CD4-positive, alpha-beta T cell (primary cell): ENCODE measurements around the gene EFHC2. TPM values are rescaled to one million over a fixed set of nuclear protein-coding genes. Genes with fewer than 3 reads are reported as not detected.

Source experiments
- ATAC-seq: fragments of 200-7000 bp; cut with Tn5 transposase; one replicate; pipeline ENCODE4 v1.10.0; 2022; ENCODE audit warnings: mild to moderate bottlenecking; ENCODE audit not compliant: poor library complexity
- CTCF ChIA-PET: fragments of 350-600 bp; sonication (Branson Sonifier 250); formaldehyde crosslinking; loops from one replicate; lab custom pipeline; 2021; ENCODE audit warnings: antibody characterized with exemption, inconsistent platforms; lab: Charles Lee
- POLR2A ChIA-PET: fragments of 350-600 bp; sonication (Branson Sonifier 250); formaldehyde crosslinking; loops from one replicate; lab custom pipeline; 2021; ENCODE audit warnings: antibody characterized with exemption, inconsistent platforms; lab: Charles Lee
- DNase-seq, 14 experiments: peaks; one replicate each; pipeline ENCODE4 v3.0.0-alpha.2; 2013 to 2020; ENCODE audit warnings: mixed read lengths in 2 of 14
- H3K27ac ChIP-seq, 2 donors: one replicate each; pipeline versions ENCODE4 v1.5.1 to v1.7.0; 2013; ENCODE audit warnings: low read length in 2 of 2, low read depth in 1 of 2, mild to moderate bottlenecking in 1 of 2
- H3K27me3 ChIP-seq, 2 experiments: 1 replicate in 1 of 2; 2 replicates in 1 of 2; pipeline versions ENCODE4 v1.6.1 to v1.7.0; 2013; ENCODE audit warnings: low read length in 2 of 2, control low read depth in 1 of 2, mild to moderate bottlenecking in 1 of 2, moderate library complexity in 1 of 2; ENCODE audit not compliant: insufficient read depth in 2 of 2, control insufficient read depth in 1 of 2
- H3K36me3 ChIP-seq: one replicate; pipeline ENCODE4 v1.6.1; 2013; ENCODE audit warnings: low read length, control low read depth; ENCODE audit not compliant: insufficient read depth
- H3K4me1 ChIP-seq: one replicate; pipeline ENCODE4 v1.6.1; 2013; ENCODE audit warnings: low read length, control low read depth; ENCODE audit not compliant: insufficient read depth
- H3K4me3 ChIP-seq: one replicate; pipeline ENCODE4 v1.5.1; 2013; ENCODE audit warnings: mild to moderate bottlenecking, low read length, moderate library complexity
- H3K9me3 ChIP-seq, 2 experiments: 1 replicate in 1 of 2; 2 replicates in 1 of 2; pipeline versions ENCODE4 v1.6.1 to v1.7.0; 2013; ENCODE audit warnings: low read length in 2 of 2, mild to moderate bottlenecking in 2 of 2, control low read depth in 1 of 2, moderate library complexity in 1 of 2; ENCODE audit not compliant: control insufficient read depth in 1 of 2, insufficient read depth in 1 of 2
- H3K27ac Mint-ChIP-seq: one replicate; pipeline ENCODE4 v1.8.0; 2020; ENCODE audit warnings: mixed read lengths
- H3K27me3 Mint-ChIP-seq: one replicate; pipeline ENCODE4 v1.8.0; 2021; ENCODE audit warnings: mixed read lengths
- H3K36me3 Mint-ChIP-seq: one replicate; pipeline ENCODE4 v1.8.0; 2021; ENCODE audit warnings: low read depth, mixed read lengths
- H3K4me1 Mint-ChIP-seq: one replicate; pipeline ENCODE4 v1.8.0; 2021; ENCODE audit warnings: low read depth, mixed read lengths
- H3K4me3 Mint-ChIP-seq: one replicate; pipeline ENCODE4 v1.8.0; 2020; ENCODE audit warnings: mild to moderate bottlenecking, mixed read lengths
- H3K9me3 Mint-ChIP-seq: one replicate; pipeline ENCODE4 v1.8.0; 2020; ENCODE audit warnings: mixed read lengths
- CTCF ChIP-seq: fragments of 200-600 bp; IDR thresholded peaks from one replicate; pipeline ENCODE4 v1.8.0; 2022; ENCODE audit warnings: antibody characterized with exemption, mild to moderate bottlenecking
- intact Hi-C, 2 experiments: fragments of 100-400 bp; cut with DNase I in 1 of 2; cut with micrococcal nuclease in 1 of 2; formaldehyde crosslinking; loops; one replicate each; pipeline versions ENCODE4 v1.15.1 to v1.9.0; 2023 to 2025; cut with DNase I, micrococcal nuclease
- total RNA-seq, 174 experiments: library from RNA in 2 of 174; stranded (reverse) in 2 of 174; gene quantifications; one replicate each; pipeline ENCODE4 v1.2.3 and lab custom pipeline; 2021 to 2026

Gene EFHC2
- total RNA-seq, 2 experiments from 2014 or later, result 2.7 to 3.0 TPM

- no peaks in the 10 kb centered on the region for H3K27me3 Mint-ChIP-seq
- CTCF ChIA-PET, result interaction anchor here (1.1 kb wide), 1 partner anchor 21 kb away, joined by 3 read pairs; no protein-coding TSS in a partner anchor
- H3K27ac ChIP-seq, result no peak overlapping the region
- ATAC-seq, result no peak
- H3K4me1 ChIP-seq, result no peaks in the 10 kb centered on the region
- no peak overlapping the region for H3K27ac Mint-ChIP-seq
- no peaks in the 10 kb centered on the region for H3K27me3 ChIP-seq
- no peaks in the 10 kb centered on the region for H3K9me3 ChIP-seq
- no peak for DNase-seq
- POLR2A ChIA-PET, result no interaction called here
- no peaks in the 10 kb centered on the region for H3K36me3 Mint-ChIP-seq
- no peak overlapping the region for H3K4me3 ChIP-seq
- H3K4me3 Mint-ChIP-seq, result no peak overlapping the region
- H3K9me3 Mint-ChIP-seq, result no peaks in the 10 kb centered on the region
- intact Hi-C loops, result no loop called here
- H3K4me1 Mint-ChIP-seq, result no peaks in the 10 kb centered on the region
- no peaks in the 10 kb centered on the region for H3K36me3 ChIP-seq
- TF ChIP-seq CTCF, result no peak
Observed at GRCh38 chrX:44223150-44223549, 120.3 kb downstream of the EFHC2 start.

GRCh38 chrX:44218465-44218864, 125.0 kb downstream of the EFHC2 start:
- CTCF ChIA-PET, result no interaction called here
- no peaks in the 10 kb centered on the region for H3K9me3 Mint-ChIP-seq
- Histone ChIP-seq H3K4me1 (no peaks in the 10 kb centered on the region), H3K4me3 (no peak overlapping the region), H3K27ac (no peak overlapping the region), H3K36me3 (no peaks in the 10 kb centered on the region), H3K27me3 (no peaks in the 10 kb centered on the region), H3K9me3 (no peaks in the 10 kb centered on the region)
- no peak overlapping the region for H3K4me3 Mint-ChIP-seq
- no peaks in the 10 kb centered on the region for H3K36me3 Mint-ChIP-seq
- ATAC-seq, result no peak
- POLR2A ChIA-PET, result interaction anchor here (1.0 kb wide), 1 partner anchor 10 kb away, joined by 3 read pairs; no protein-coding TSS in a partner anchor
- H3K27me3 Mint-ChIP-seq, result no peaks in the 10 kb centered on the region
- TF ChIP-seq CTCF, result no peak
- no peak for DNase-seq
- intact Hi-C loops, result no loop called here
- H3K27ac Mint-ChIP-seq, result no peak overlapping the region
- no peaks in the 10 kb centered on the region for H3K4me1 Mint-ChIP-seq

GRCh38 chrX:44216171-44216570, 127.3 kb downstream of the EFHC2 start:
- no peak for DNase-seq
- Mint-ChIP-seq H3K4me1 (no peaks in the 10 kb centered on the region), H3K9me3 (no peaks in the 10 kb centered on the region), H3K4me3 (no peak overlapping the region), H3K27ac (no peak overlapping the region), H3K36me3 (no peaks in the 10 kb centered on the region), H3K27me3 (no peaks in the 10 kb centered on the region)
- no peak for TF ChIP-seq CTCF
- intact Hi-C loops, result no loop called here
- Histone ChIP-seq H3K27me3 (no peaks in the 10 kb centered on the region), H3K4me3 (no peak overlapping the region), H3K27ac (no peak overlapping the region), H3K9me3 (no peaks in the 10 kb centered on the region), H3K36me3 (no peaks in the 10 kb centered on the region), H3K4me1 (no peaks in the 10 kb centered on the region)
- ATAC-seq, result no peak
- ChIA-PET POLR2A (no interaction called here), CTCF (no interaction called here)
